ENCODE data around the gene SLC16A11.
"Not testable (repeated sequence)": the region's sequence is repeated elsewhere in the genome, so short reads cannot be mapped to it uniquely, and the experiment has no call there.

GRCh38 chr17:7046725-7047397, 3.0 kb upstream of the SLC16A11 start:
- not testable (repeated sequence) for TF ChIP-seq CTCF, EZH2phosphoT487 (IDR thresholded peaks at IDR 0.05)
